H1 (cell line): ENCODE results near the gene SEMA3A. TPM values are rescaled to one million over a fixed set of nuclear protein-coding genes. Genes with fewer than 3 reads are reported as not detected.

Experiments used
- CTCF ChIA-PET: fragments of 300-600 bp; sonication (Branson Sonifier 250); formaldehyde crosslinking; loops from one replicate; lab custom pipeline; 2021; ENCODE audit not compliant: partially characterized antibody; lab: Charles Lee
- POLR2A ChIA-PET: fragments of 300-600 bp; sonication (Branson Sonifier 250); formaldehyde crosslinking; loops from one replicate; lab custom pipeline; 2021; ENCODE audit warnings: inconsistent platforms; ENCODE audit not compliant: partially characterized antibody; lab: Charles Lee
- DNase-seq, 2 experiments: peaks; one replicate each; pipeline versions ENCODE4 v3.0.0 to v3.0.0-alpha.2; 2010 to 2022; ENCODE audit warnings: low spot score in 2 of 2, low read depth in 1 of 2, mixed read lengths in 1 of 2
- FAIRE-seq: peaks from 2 replicates; lab custom pipeline; 2011; peaks lifted over from hg19 to GRCh38; lab: Jason Lieb, UNC
- H2AFZ ChIP-seq: 2 replicates; pipeline ENCODE4 v1.8.1; 2012; ENCODE audit warnings: low read length, inconsistent platforms
- H2AK5ac ChIP-seq: 2 replicates; pipeline ENCODE4 v1.6.1; 2013; ENCODE audit warnings: low read depth, low read length
- H2BK120ac ChIP-seq: replicated peaks from 2 replicates; pipeline ENCODE3; 2013; ENCODE audit warnings: low read depth, low read length, inconsistent platforms
- H2BK12ac ChIP-seq: 2 replicates; pipeline ENCODE4 v1.6.1; 2013; ENCODE audit warnings: low read depth, low read length
- H2BK15ac ChIP-seq: 2 replicates; pipeline ENCODE4 v1.6.1; 2013; ENCODE audit warnings: low read length
- H2BK20ac ChIP-seq: 2 replicates; pipeline ENCODE4 v1.6.1; 2013; ENCODE audit warnings: low read length
- H2BK5ac ChIP-seq: 2 replicates; pipeline ENCODE4 v1.6.1; 2013; ENCODE audit warnings: low read depth, low read length
- H3K14ac ChIP-seq: 2 replicates; pipeline ENCODE4 v1.6.1; 2013; ENCODE audit warnings: inconsistent platforms; ENCODE audit not compliant: insufficient read length
- H3K18ac ChIP-seq: 2 replicates; pipeline ENCODE4 v1.6.1; 2013; ENCODE audit warnings: low read length; ENCODE audit errors: extremely low read depth
- H3K23ac ChIP-seq: 2 replicates; pipeline ENCODE4 v1.6.1; 2013; ENCODE audit warnings: inconsistent platforms; ENCODE audit not compliant: insufficient read length
- H3K23me2 ChIP-seq: 2 replicates; pipeline ENCODE4 v1.6.1; 2013; ENCODE audit warnings: low read depth, low read length
- H3K27ac ChIP-seq: 2 replicates; pipeline ENCODE4 v1.6.1; 2011; ENCODE audit warnings: low read depth, low read length, inconsistent platforms
- H3K27me3 ChIP-seq, 4 experiments: replicated peaks in 1 of 4; 1 replicate in 1 of 4; 2 replicates in 3 of 4; pipeline versions ENCODE4 v1.6.1 to v1.8.1; 2011 to 2013; ENCODE audit warnings: low read length in 3 of 4, mild to moderate bottlenecking in 3 of 4, inconsistent platforms in 2 of 4, mixed read lengths in 2 of 4, moderate library complexity in 1 of 4; ENCODE audit not compliant: control insufficient read depth in 3 of 4, insufficient read depth in 3 of 4; ENCODE audit errors: extremely low read depth in 1 of 4
- H3K36me3 ChIP-seq, 4 experiments: 2 replicates each; pipeline versions ENCODE4 v1.6.1 to v1.8.1; 2011 to 2013; ENCODE audit warnings: mild to moderate bottlenecking in 4 of 4, low read length in 3 of 4, moderate library complexity in 2 of 4, control low read depth in 1 of 4, inconsistent platforms in 1 of 4; ENCODE audit not compliant: insufficient read depth in 4 of 4, control insufficient read depth in 2 of 4
- H3K4ac ChIP-seq: replicated peaks from 2 replicates; pipeline ENCODE3; 2013; ENCODE audit warnings: low read length, low read depth, mixed read lengths, inconsistent platforms; ENCODE audit not compliant: insufficient read length
- H3K4me1 ChIP-seq, 4 experiments: replicated peaks in 1 of 4; 1 replicate in 1 of 4; 2 replicates in 3 of 4; pipeline versions ENCODE4 v1.6.1 to v1.8.1; 2011 to 2013; ENCODE audit warnings: low read length in 3 of 4, inconsistent platforms in 2 of 4, mixed read lengths in 1 of 4; ENCODE audit not compliant: insufficient read depth in 4 of 4, control insufficient read depth in 3 of 4
- H3K4me2 ChIP-seq, 2 experiments: 2 replicates each; pipeline versions ENCODE4 v1.6.1 to v1.8.1; 2011 to 2013; ENCODE audit warnings: low read depth in 2 of 2, low read length in 2 of 2, control low read depth in 1 of 2, inconsistent platforms in 1 of 2, mild to moderate bottlenecking in 1 of 2; ENCODE audit not compliant: insufficient read depth in 1 of 2
- H3K4me3 ChIP-seq, 4 experiments: fragments of 200-600, 300-600 bp in 1 of 4; sonication (generic), shearing (Covaris generic), sonication (Bioruptor Twin) in 1 of 4; 2 replicates each; pipeline versions ENCODE4 v1.5.1 to v1.8.1; 2011 to 2016; ENCODE audit warnings: low read length in 4 of 4, low read depth in 3 of 4, control low read depth in 2 of 4, inconsistent platforms in 2 of 4, mild to moderate bottlenecking in 2 of 4, mixed read lengths in 1 of 4, moderate library complexity in 1 of 4; ENCODE audit not compliant: insufficient read depth in 2 of 4; ENCODE audit errors: extremely low read depth in 1 of 4
- H3K56ac ChIP-seq: replicated peaks from 2 replicates; pipeline ENCODE3; 2013; ENCODE audit warnings: low read depth, mild to moderate bottlenecking, mixed read lengths, low read length, inconsistent platforms; ENCODE audit not compliant: insufficient read length
- H3K79me1 ChIP-seq: 2 replicates; pipeline ENCODE4 v1.6.1; 2013; ENCODE audit warnings: low read depth, low read length, control low read depth
- H3K79me2 ChIP-seq, 2 experiments: 2 replicates each; pipeline versions ENCODE4 v1.6.1 to v1.8.1; 2012 to 2013; ENCODE audit warnings: low read length in 2 of 2, mild to moderate bottlenecking in 2 of 2, inconsistent platforms in 1 of 2; ENCODE audit not compliant: insufficient read depth in 2 of 2, control insufficient read depth in 1 of 2
- H3K9ac ChIP-seq, 4 experiments: replicated peaks in 1 of 4; 1 replicate in 1 of 4; 2 replicates in 3 of 4; pipeline versions ENCODE4 v1.6.1 to v1.8.1; 2011 to 2013; ENCODE audit warnings: low read depth in 3 of 4, low read length in 3 of 4, control low read depth in 2 of 4, mild to moderate bottlenecking in 2 of 4, moderate library complexity in 2 of 4, inconsistent platforms in 1 of 4; ENCODE audit errors: extremely low read depth in 1 of 4
- H3K9me3 ChIP-seq, 2 experiments: 2 replicates each; pipeline versions ENCODE4 v1.6.1 to v1.8.1; 2012 to 2013; ENCODE audit warnings: mild to moderate bottlenecking in 2 of 2, moderate library complexity in 2 of 2, control low read depth in 1 of 2, inconsistent platforms in 1 of 2, low read depth in 1 of 2, low read length in 1 of 2, mixed read lengths in 1 of 2; ENCODE audit not compliant: insufficient read depth in 2 of 2
- H4K20me1 ChIP-seq, 2 experiments: replicated peaks in 1 of 2; 2 replicates each; pipeline versions ENCODE3 to v1.8.1; 2011 to 2013; ENCODE audit warnings: inconsistent platforms in 2 of 2, low read length in 2 of 2, mild to moderate bottlenecking in 1 of 2; ENCODE audit not compliant: insufficient read depth in 2 of 2, control insufficient read depth in 1 of 2
- H4K5ac ChIP-seq: 2 replicates; pipeline ENCODE4 v1.6.1; 2013; ENCODE audit warnings: low read length, low read depth, mixed read lengths, inconsistent platforms; ENCODE audit not compliant: insufficient read length
- H4K8ac ChIP-seq: 2 replicates; pipeline ENCODE4 v1.8.0; 2013; ENCODE audit warnings: mild to moderate bottlenecking, moderate library complexity, low read length, inconsistent platforms; ENCODE audit not compliant: insufficient read depth; ENCODE audit errors: extremely low read depth
- H4K91ac ChIP-seq: replicated peaks from 2 replicates; pipeline ENCODE3; 2013; ENCODE audit warnings: low read length, mixed read lengths, inconsistent platforms; ENCODE audit not compliant: insufficient read length
- ASH2L ChIP-seq: fragments of 200-600, 300-600 bp; sonication (generic); IDR thresholded peaks from one replicate; pipeline ENCODE4 v1.7.1; 2017; ENCODE audit warnings: low read length
- BRCA1 ChIP-seq: IDR thresholded peaks from 2 replicates; pipeline ENCODE4 v1.6.1; 2012; ENCODE audit warnings: low read depth, low read length, improper control_type of control experiment
- CEBPB ChIP-seq: IDR thresholded peaks from 2 replicates; pipeline ENCODE4 v1.6.1; 2012; ENCODE audit warnings: low read depth, low read length
- CHD2 ChIP-seq: IDR thresholded peaks from 2 replicates; pipeline ENCODE4 v1.6.1; 2012; ENCODE audit warnings: low read length, improper control_type of control experiment
- CTBP2 ChIP-seq: IDR thresholded peaks from 2 replicates; pipeline ENCODE4 v1.7.0; 2011; ENCODE audit warnings: borderline replicate concordance, mild to moderate bottlenecking, moderate library complexity, mixed read lengths, low read length; ENCODE audit not compliant: insufficient read depth, insufficient read length
- EP300 ChIP-seq, 2 experiments: IDR thresholded peaks; 1 replicate in 1 of 2; 2 replicates in 1 of 2; pipeline ENCODE4 v1.6.1; 2011 to 2012; ENCODE audit warnings: low read depth in 2 of 2, low read length in 2 of 2, mild to moderate bottlenecking in 2 of 2, borderline replicate concordance in 1 of 2, inconsistent platforms in 1 of 2, moderate library complexity in 1 of 2
- KDM1A ChIP-seq: fragments of 200-600, 300-600 bp; sonication (generic); IDR thresholded peaks from 2 replicates; pipeline ENCODE4 v1.7.1; 2016; ENCODE audit warnings: mild to moderate bottlenecking, low read length, borderline replicate concordance
- POLR2A ChIP-seq, 2 experiments: IDR thresholded peaks; 1 replicate in 1 of 2; 2 replicates in 1 of 2; pipeline ENCODE4 v1.6.1; 2011; ENCODE audit warnings: low read depth in 2 of 2, low read length in 2 of 2, mild to moderate bottlenecking in 2 of 2; ENCODE audit errors: control extremely low read depth in 1 of 2
- RXRA ChIP-seq: IDR thresholded peaks from 2 replicates; pipeline ENCODE4 v1.6.1; 2011; ENCODE audit warnings: low read depth, mild to moderate bottlenecking, low read length, moderate library complexity; ENCODE audit not compliant: insufficient read depth
- SIX5 ChIP-seq: IDR thresholded peaks from 2 replicates; pipeline ENCODE4 v1.6.1; 2011; ENCODE audit warnings: mild to moderate bottlenecking, low read depth, low read length
- SRF ChIP-seq: IDR thresholded peaks from 2 replicates; pipeline ENCODE4 v1.6.1; 2011; ENCODE audit warnings: mild to moderate bottlenecking, low read depth, low read length, moderate library complexity
- ZNF274 ChIP-seq: IDR thresholded peaks from 2 replicates; pipeline ENCODE4 v1.7.0; 2012; ENCODE audit warnings: low read length, borderline replicate concordance; ENCODE audit errors: extremely low read depth
- whole genome bisulfite sequencing, 2 experiments: shearing (Covaris generic) in 1 of 2; methylation state at CpG; one replicate each; pipeline versions ENCODE4 v1.1.6 to v1.1.7; 2013 to 2015; ENCODE audit warnings: low lambda C conversion rate in 2 of 2, mixed read lengths in 2 of 2, inconsistent platforms in 1 of 2, low coverage in 1 of 2, missing lambda C conversion rate in 1 of 2; ENCODE audit not compliant: insufficient replicate concordance in 2 of 2, insufficient coverage in 1 of 2, insufficient read length in 1 of 2; ENCODE audit errors: extremely low coverage in 1 of 2, missing lambda C conversion rate in 1 of 2; 5-methylcytosine and 5-hydroxymethylcytosine counted together
- polyA plus RNA-seq, 7 experiments: library from polyadenylated mRNA; depleted of rRNA in 3 of 7; stranded (reverse) in 5 of 7; unstranded in 2 of 7; fragments of >200 nt in 5 of 7; fragments of 200-250 nt in 2 of 7; gene quantifications; 1 replicate in 5 of 7; 2 replicates in 1 of 7; 4 replicates in 1 of 7; pipeline versions ENCODE4 v1.2.1 to v1.2.3, GENCODE V29; 2011 to 2013; ENCODE audit warnings: missing spikeins in 2 of 7, mixed read lengths in 2 of 7
- total RNA-seq: library from RNA; stranded (reverse); fragmentation: NEBNext Ultra II Directional; extraction: Animal tissue kit (Norgen Biotek cat#: 25700); gene quantifications from 2 replicates; pipeline ENCODE4 v1.2.1, GENCODE V29; 2021

SEMA3A gene
- total and polyA plus RNA-seq, 2 of the 8 experiments (the other 6 are each of a cell fraction or from before 2014, with no cell fraction given) = 8.1 to 45.9 TPM

- FAIRE-seq (no peak), DNase-seq (no peak)
- no peak overlapping the region for H2BK20ac ChIP-seq
- H4K5ac ChIP-seq = peak overlapping the region; percentile 28
- H3K23ac ChIP-seq = no peak overlapping the region
- H2AFZ ChIP-seq = no peak overlapping the region
- H4K8ac ChIP-seq = no peak overlapping the region
- peaks cover 4 to 24% (median 10%) of the 10 kb centered on the region in 4 experiments for H3K4me1 ChIP-seq
- ChIA-PET POLR2A (interaction anchor here (0.7 kb wide), 1 partner anchor 163 kb away, joined by 3 read pairs; no protein-coding TSS in a partner anchor), CTCF (no interaction called here)
- H4K91ac ChIP-seq = no peak overlapping the region
- no peak overlapping the region for H2BK12ac ChIP-seq
- peaks cover 0 to 2% (median 0%) of the 10 kb centered on the region in 4 experiments; a peak in 1 of 8 replicates for H3K36me3 ChIP-seq
- H3K9ac ChIP-seq = no peak overlapping the region
- no peak overlapping the region for H3K56ac ChIP-seq
- no peak overlapping the region for H2BK5ac ChIP-seq
- no peak overlapping the region for H2BK120ac ChIP-seq
- H3K27ac ChIP-seq = no peak overlapping the region
- no peak overlapping the region for H2AK5ac ChIP-seq
- H3K27me3 ChIP-seq = no peaks in the 10 kb centered on the region
- H3K14ac ChIP-seq = no peak overlapping the region
- H3K79me1 ChIP-seq = no peaks in the 10 kb centered on the region
- H3K79me2 ChIP-seq = no peaks in the 10 kb centered on the region
- no peak overlapping the region for H3K4ac ChIP-seq
- no peaks in the 10 kb centered on the region for H4K20me1 ChIP-seq
- H3K23me2 ChIP-seq = no peaks in the 10 kb centered on the region
- no peak overlapping the region for H3K4me2 ChIP-seq
- WGBS, 2 experiments = 80% methylated on average over 9 of the region's 9 CpGs; no CpG with 5 or more reads in 1 of the 2 experiments
- H2BK15ac ChIP-seq = no peak overlapping the region
- no peak overlapping the region for H3K4me3 ChIP-seq
- no peak overlapping the region; the same call in 1 of the 2 replicates for H3K18ac ChIP-seq
- H3K9me3 ChIP-seq = no peaks in the 10 kb centered on the region
- TF ChIP-seq BRCA1 (no peak), CEBPB (no peak), EP300 (IDR thresholded peaks at IDR 0.05; ENCODE audit: borderline replicate concordance in 1 of 2, low read depth in 2 of 2, low read length in 2 of 2) (no peak), ASH2L (no peak), SRF (no peak), ZNF274 (no peak), SIX5 (no peak), CTBP2 (no peak), KDM1A (no peak), POLR2A (IDR thresholded peaks at IDR 0.05; ENCODE audit: control extremely low read depth in 1 of 2, low read depth in 2 of 2, low read length in 2 of 2) (no peak), CHD2 (no peak), RXRA (no peak)
These were observed 80.4 kb downstream of the SEMA3A start for GRCh38 chr7:84113906-84114850.
